ENCODE measurements around the gene AKAP8L.

AKAP8L gene

GRCh38 chr19:15436826-15437110 is 18.0 kb upstream of the AKAP8L start:
- DNase-seq: no peak

GRCh38 chr19:15436012-15436825 is 17.4 kb upstream of the AKAP8L start:
- in situ Hi-C loops (cut with MboI; ENCODE audit: low pct_unique_long_range_greater_than_20kb, low sequenced_read_pairs): no loop called here
- DNase-seq: no peak

More at GRCh38 chr19:15436826-15437110, 18.0 kb upstream of the AKAP8L start:
- in situ Hi-C loops (cut with MboI; ENCODE audit: low pct_unique_long_range_greater_than_20kb, low sequenced_read_pairs): no loop called here

- DNase-seq: no peak
- in situ Hi-C loops (cut with MboI; ENCODE audit: low pct_unique_long_range_greater_than_20kb, low sequenced_read_pairs): no loop called here
Measured at GRCh38 chr19:15433519-15434069, 14.8 kb upstream of the AKAP8L start.

GRCh38 chr19:15432629-15433518 is 14.1 kb upstream of the AKAP8L start:
- in situ Hi-C loops (cut with MboI; ENCODE audit: low pct_unique_long_range_greater_than_20kb, low sequenced_read_pairs): no loop called here

GRCh38 chr19:15432018-15432494 is 13.3 kb upstream of the AKAP8L start:
- DNase-seq: peak; percentile 20
- in situ Hi-C loops (cut with MboI; ENCODE audit: low pct_unique_long_range_greater_than_20kb, low sequenced_read_pairs): no loop called here

More at GRCh38 chr19:15432629-15433518, 14.1 kb upstream of the AKAP8L start:
- DNase-seq: peak; percentile 86

GRCh38 chr19:15431396-15432017 is 12.7 kb upstream of the AKAP8L start:
- no peak for DNase-seq
- in situ Hi-C loops (cut with MboI; ENCODE audit: low pct_unique_long_range_greater_than_20kb, low sequenced_read_pairs): no loop called here

- DNase-seq: no peak
- in situ Hi-C loops (cut with MboI; ENCODE audit: low pct_unique_long_range_greater_than_20kb, low sequenced_read_pairs): no loop called here
Measured at GRCh38 chr19:15430526-15431120, 11.8 kb upstream of the AKAP8L start.

GRCh38 chr19:15429825-15430467 is 11.2 kb upstream of the AKAP8L start:
- in situ Hi-C loops (cut with MboI; ENCODE audit: low pct_unique_long_range_greater_than_20kb, low sequenced_read_pairs): no loop called here
- DNase-seq: no peak

GRCh38 chr19:15428956-15429824 is 10.4 kb upstream of the AKAP8L start:
- in situ Hi-C loops (cut with MboI; ENCODE audit: low pct_unique_long_range_greater_than_20kb, low sequenced_read_pairs): no loop called here

GRCh38 chr19:15427991-15428471 is 9.2 kb upstream of the AKAP8L start:
- no peak for DNase-seq
- in situ Hi-C loops (cut with MboI; ENCODE audit: low pct_unique_long_range_greater_than_20kb, low sequenced_read_pairs): no loop called here

More at GRCh38 chr19:15428956-15429824, 10.4 kb upstream of the AKAP8L start:
- no peak for DNase-seq

GRCh38 chr19:15427350-15427700 is 8.5 kb upstream of the AKAP8L start:
- DNase-seq: no peak
- in situ Hi-C loops (cut with MboI; ENCODE audit: low pct_unique_long_range_greater_than_20kb, low sequenced_read_pairs): no loop called here

GRCh38 chr19:15426485-15427349 is 7.9 kb upstream of the AKAP8L start:
- in situ Hi-C loops (cut with MboI; ENCODE audit: low pct_unique_long_range_greater_than_20kb, low sequenced_read_pairs): no loop called here
- DNase-seq: no peak

GRCh38 chr19:15425321-15425950 is 6.6 kb upstream of the AKAP8L start:
- in situ Hi-C loops (cut with MboI; ENCODE audit: low pct_unique_long_range_greater_than_20kb, low sequenced_read_pairs): no loop called here
- DNase-seq: no peak

GRCh38 chr19:15424692-15425272 is 6.0 kb upstream of the AKAP8L start:
- in situ Hi-C loops (cut with MboI; ENCODE audit: low pct_unique_long_range_greater_than_20kb, low sequenced_read_pairs): no loop called here
- no peak for DNase-seq

- no peak for DNase-seq
- in situ Hi-C loops (cut with MboI; ENCODE audit: low pct_unique_long_range_greater_than_20kb, low sequenced_read_pairs): no loop called here
Measured at GRCh38 chr19:15424121-15424520, 5.3 kb upstream of the AKAP8L start.

GRCh38 chr19:15423130-15423529 is 4.3 kb upstream of the AKAP8L start:
- in situ Hi-C loops (cut with MboI; ENCODE audit: low pct_unique_long_range_greater_than_20kb, low sequenced_read_pairs): no loop called here

More at GRCh38 chr19:15423130-15423529, 4.3 kb upstream of the AKAP8L start:
- no peak for DNase-seq

All from KBM-7 (cell line).